Skeletal muscle satellite cell (primary cell): ENCODE results near the gene DDR1.

Source experiments
- H3K27me3 ChIP-seq: 2 replicates; pipeline ENCODE4 v1.7.0; 2013; ENCODE audit warnings: low read length; ENCODE audit not compliant: control insufficient read depth, insufficient read depth
- H3K36me3 ChIP-seq: 2 replicates; pipeline ENCODE4 v1.7.0; 2013; ENCODE audit warnings: mild to moderate bottlenecking, control low read depth, low read length; ENCODE audit not compliant: insufficient read depth
- H3K4me1 ChIP-seq: 2 replicates; pipeline ENCODE4 v1.7.0; 2013; ENCODE audit warnings: low read length; ENCODE audit not compliant: control insufficient read depth, insufficient read depth
- H3K4me2 ChIP-seq: 2 replicates; pipeline ENCODE4 v1.7.0; 2013; ENCODE audit warnings: mild to moderate bottlenecking, low read length
- H3K4me3 ChIP-seq: 2 replicates; pipeline ENCODE4 v1.7.0; 2013; ENCODE audit warnings: low read length
- H3K9ac ChIP-seq: 2 replicates; pipeline ENCODE4 v1.7.0; 2013; ENCODE audit warnings: mild to moderate bottlenecking, low read depth, low read length, moderate library complexity
- H3K9me3 ChIP-seq: replicated peaks from 2 replicates; pipeline ENCODE4 v1.7.0; 2013; ENCODE audit warnings: mild to moderate bottlenecking, control low read depth, low read length

The DDR1 gene

GRCh38 chr6:30891450-30891723, 7.1 kb downstream of the DDR1 start:
- Histone ChIP-seq H3K9me3 (no peaks in the 10 kb centered on the region), H3K4me1 (peaks cover 16% of the 10 kb centered on the region), H3K9ac (no peak overlapping the region), H3K36me3 (peaks cover 20% of the 10 kb centered on the region), H3K4me2 (no peak overlapping the region), H3K27me3 (no peaks in the 10 kb centered on the region), H3K4me3 (no peak overlapping the region)

- H3K36me3 ChIP-seq: peaks cover 23% of the 10 kb centered on the region
- H3K4me3 ChIP-seq: no peak overlapping the region
- no peak overlapping the region for H3K9ac ChIP-seq
- H3K9me3 ChIP-seq: no peaks in the 10 kb centered on the region
- no peaks in the 10 kb centered on the region for H3K27me3 ChIP-seq
- H3K4me2 ChIP-seq: no peak overlapping the region
- H3K4me1 ChIP-seq: peaks cover 14% of the 10 kb centered on the region
Measured at GRCh38 chr6:30891816-30892538, 7.7 kb downstream of the DDR1 start.

- Histone ChIP-seq H3K9ac (no peak overlapping the region), H3K4me2 (no peak overlapping the region), H3K4me3 (no peak overlapping the region), H3K9me3 (no peaks in the 10 kb centered on the region), H3K36me3 (peaks cover 32% of the 10 kb centered on the region), H3K27me3 (no peaks in the 10 kb centered on the region), H3K4me1 (peaks cover 9% of the 10 kb centered on the region)
Measured at GRCh38 chr6:30893001-30893591, 8.8 kb downstream of the DDR1 start.

DNA sequence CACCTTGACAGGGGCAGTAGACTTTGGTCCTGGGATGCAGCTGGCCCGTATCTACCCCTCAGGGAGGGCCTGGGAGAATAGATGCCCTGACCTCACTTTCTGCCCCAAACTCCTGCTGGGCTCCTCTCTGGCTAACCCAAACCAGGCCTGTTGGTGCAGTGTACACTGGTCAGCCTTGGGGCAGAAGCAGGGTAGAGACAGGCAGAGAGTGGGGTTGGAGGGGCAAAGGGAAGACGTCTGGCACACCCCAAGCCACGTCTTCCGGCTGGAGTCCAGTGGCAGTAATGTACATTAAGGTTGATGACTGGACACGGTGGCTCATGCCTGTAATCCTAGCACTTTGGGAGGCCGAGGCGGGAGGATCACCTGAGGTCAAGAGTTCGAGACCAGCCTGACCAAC, 9.3 kb downstream of the DDR1 start:
- H3K9me3 ChIP-seq: no peaks in the 10 kb centered on the region
- no peak overlapping the region for H3K4me3 ChIP-seq
- peaks cover 34% of the 10 kb centered on the region for H3K36me3 ChIP-seq
- H3K4me1 ChIP-seq: peaks cover 3% of the 10 kb centered on the region
- H3K4me2 ChIP-seq: no peak overlapping the region
- no peak overlapping the region for H3K9ac ChIP-seq
- no peaks in the 10 kb centered on the region for H3K27me3 ChIP-seq

DNA sequence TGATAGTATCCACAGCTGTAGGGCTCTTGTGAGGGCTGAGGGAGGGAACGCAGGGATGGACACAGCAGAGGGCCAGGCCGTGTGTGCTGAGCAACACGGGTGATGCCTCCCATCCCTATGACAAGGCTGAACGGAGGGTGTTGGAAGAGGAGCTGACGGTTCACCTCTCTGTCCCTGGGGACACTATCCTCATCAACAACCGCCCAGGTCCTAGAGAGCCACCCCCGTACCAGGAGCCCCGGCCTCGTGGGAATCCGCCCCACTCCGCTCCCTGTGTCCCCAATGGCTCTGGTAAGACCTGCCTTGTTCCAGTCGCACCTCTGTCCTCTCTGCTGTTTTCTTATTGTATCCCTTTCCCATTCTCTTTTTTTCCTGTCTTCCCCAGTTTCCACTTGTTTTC, 10.1 kb downstream of the DDR1 start:
- H3K27me3 ChIP-seq: no peaks in the 10 kb centered on the region
- H3K4me2 ChIP-seq: no peak overlapping the region
- no peak overlapping the region for H3K9ac ChIP-seq
- H3K4me3 ChIP-seq: no peak overlapping the region
- H3K4me1 ChIP-seq: no peaks in the 10 kb centered on the region
- H3K9me3 ChIP-seq: no peaks in the 10 kb centered on the region
- H3K36me3 ChIP-seq: peaks cover 34% of the 10 kb centered on the region

DNA sequence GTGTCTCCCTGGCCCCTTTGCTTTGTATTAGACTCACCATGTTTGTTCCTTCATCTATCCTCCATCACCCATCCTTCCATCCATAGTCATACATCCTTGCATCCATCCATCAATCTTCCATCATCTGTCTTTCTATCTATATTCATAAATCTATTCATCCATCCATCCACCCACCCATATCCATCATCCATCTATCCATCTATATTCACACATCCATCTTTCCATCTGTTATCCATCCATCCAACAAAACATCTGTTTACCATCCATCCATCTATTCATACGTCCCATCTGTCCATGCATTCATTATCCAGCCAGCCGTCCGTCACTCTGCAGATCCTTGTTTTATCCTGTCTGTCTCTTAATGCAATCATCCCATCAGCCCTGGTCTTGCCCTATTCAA, 10.6 kb downstream of the DDR1 start:
- Histone ChIP-seq H3K4me1 (no peaks in the 10 kb centered on the region), H3K4me2 (no peak overlapping the region), H3K9ac (no peak overlapping the region), H3K27me3 (no peaks in the 10 kb centered on the region), H3K9me3 (no peaks in the 10 kb centered on the region), H3K4me3 (no peak overlapping the region), H3K36me3 (peaks cover 34% of the 10 kb centered on the region)

DNA sequence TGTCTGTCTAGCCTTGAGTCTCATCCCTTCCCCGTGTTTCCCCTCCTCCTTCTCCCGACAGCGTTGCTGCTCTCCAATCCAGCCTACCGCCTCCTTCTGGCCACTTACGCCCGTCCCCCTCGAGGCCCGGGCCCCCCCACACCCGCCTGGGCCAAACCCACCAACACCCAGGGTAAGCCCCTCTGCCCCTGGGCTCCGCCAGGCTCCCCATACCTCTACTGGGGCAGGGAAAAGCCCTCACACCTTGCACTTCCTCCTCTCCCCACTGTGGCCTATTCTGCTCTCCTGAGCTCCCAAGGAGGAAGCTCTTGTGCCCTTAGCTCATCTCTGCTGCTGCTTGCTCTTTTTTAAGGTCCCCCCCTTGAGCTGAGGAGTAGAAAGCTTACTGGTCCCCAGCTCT, 11.0 kb downstream of the DDR1 start:
- Histone ChIP-seq H3K9ac (no peak overlapping the region), H3K9me3 (no peaks in the 10 kb centered on the region), H3K4me1 (no peaks in the 10 kb centered on the region), H3K27me3 (no peaks in the 10 kb centered on the region), H3K4me2 (no peak overlapping the region), H3K36me3 (peaks cover 34% of the 10 kb centered on the region), H3K4me3 (no peak overlapping the region)

DNA sequence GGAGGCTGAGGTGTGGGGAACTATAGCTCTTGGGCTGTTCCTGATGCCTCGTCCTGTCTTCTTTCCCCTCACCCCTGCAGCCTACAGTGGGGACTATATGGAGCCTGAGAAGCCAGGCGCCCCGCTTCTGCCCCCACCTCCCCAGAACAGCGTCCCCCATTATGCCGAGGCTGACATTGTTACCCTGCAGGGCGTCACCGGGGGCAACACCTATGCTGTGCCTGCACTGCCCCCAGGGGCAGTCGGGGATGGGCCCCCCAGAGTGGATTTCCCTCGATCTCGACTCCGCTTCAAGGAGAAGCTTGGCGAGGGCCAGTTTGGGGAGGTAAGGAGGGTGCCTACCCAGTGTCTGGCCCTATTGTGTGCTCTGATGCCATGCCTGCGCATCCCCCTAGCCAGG, 12.2 kb downstream of the DDR1 start:
- Histone ChIP-seq H3K9me3 (no peaks in the 10 kb centered on the region), H3K36me3 (peaks cover 31% of the 10 kb centered on the region), H3K4me1 (no peaks in the 10 kb centered on the region), H3K27me3 (no peaks in the 10 kb centered on the region), H3K4me2 (no peak overlapping the region), H3K9ac (no peak overlapping the region), H3K4me3 (no peak overlapping the region)

DNA sequence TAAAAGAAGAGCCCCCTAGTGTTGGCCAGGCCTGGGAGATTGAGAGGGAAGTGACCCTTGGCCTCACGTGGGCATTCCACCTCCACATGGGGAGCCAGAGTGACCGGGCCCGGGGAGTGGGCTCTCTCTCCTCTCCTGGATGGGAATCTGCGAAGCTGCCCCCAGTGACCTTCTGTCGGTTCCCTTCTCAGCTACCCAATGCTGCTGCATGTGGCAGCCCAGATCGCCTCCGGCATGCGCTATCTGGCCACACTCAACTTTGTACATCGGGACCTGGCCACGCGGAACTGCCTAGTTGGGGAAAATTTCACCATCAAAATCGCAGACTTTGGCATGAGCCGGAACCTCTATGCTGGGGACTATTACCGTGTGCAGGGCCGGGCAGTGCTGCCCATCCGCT, 13.6 kb downstream of the DDR1 start:
- Histone ChIP-seq H3K4me1 (no peaks in the 10 kb centered on the region), H3K4me2 (no peak overlapping the region), H3K36me3 (peaks cover 25% of the 10 kb centered on the region), H3K4me3 (no peak overlapping the region), H3K27me3 (no peaks in the 10 kb centered on the region), H3K9ac (no peak overlapping the region), H3K9me3 (no peaks in the 10 kb centered on the region)

DNA sequence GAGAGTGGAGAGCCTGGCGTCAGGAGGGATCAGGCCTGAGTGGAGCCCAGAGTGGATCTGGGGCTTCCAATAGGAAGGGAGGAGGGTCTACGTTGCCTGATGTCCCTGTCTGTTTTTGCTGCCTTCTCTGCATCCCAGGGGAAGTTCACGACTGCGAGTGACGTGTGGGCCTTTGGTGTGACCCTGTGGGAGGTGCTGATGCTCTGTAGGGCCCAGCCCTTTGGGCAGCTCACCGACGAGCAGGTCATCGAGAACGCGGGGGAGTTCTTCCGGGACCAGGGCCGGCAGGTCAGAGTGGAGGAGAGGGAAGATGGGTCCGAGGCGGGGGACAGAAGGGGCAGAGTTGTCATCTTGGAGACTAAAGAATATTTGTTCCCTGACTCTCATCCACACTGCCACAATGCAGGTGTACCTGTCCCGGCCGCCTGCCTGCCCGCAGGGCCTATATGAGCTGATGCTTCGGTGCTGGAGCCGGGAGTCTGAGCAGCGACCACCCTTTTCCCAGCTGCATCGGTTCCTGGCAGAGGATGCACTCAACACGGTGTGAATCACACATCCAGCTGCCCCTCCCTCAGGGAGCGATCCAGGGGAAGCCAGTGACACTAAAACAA, 14.5 kb downstream of the DDR1 start:
- no peak overlapping the region for H3K9ac ChIP-seq
- no peaks in the 10 kb centered on the region for H3K4me1 ChIP-seq
- no peak overlapping the region for H3K4me3 ChIP-seq
- no peaks in the 10 kb centered on the region for H3K9me3 ChIP-seq
- no peaks in the 10 kb centered on the region for H3K27me3 ChIP-seq
- H3K4me2 ChIP-seq: no peak overlapping the region
- H3K36me3 ChIP-seq: peaks cover 21% of the 10 kb centered on the region

- peaks cover 14% of the 10 kb centered on the region for H3K36me3 ChIP-seq
- H3K27me3 ChIP-seq: no peaks in the 10 kb centered on the region
Measured at GRCh38 chr6:30900863-30901417, 16.6 kb downstream of the DDR1 start.

GRCh38 chr6:30901436-30901835, 17.1 kb downstream of the DDR1 start:
- Histone ChIP-seq H3K9me3 (no peaks in the 10 kb centered on the region), H3K4me3 (no peak overlapping the region), H3K9ac (no peak overlapping the region), H3K4me1 (no peaks in the 10 kb centered on the region), H3K27me3 (no peaks in the 10 kb centered on the region), H3K36me3 (peaks cover 14% of the 10 kb centered on the region), H3K4me2 (no peak overlapping the region)

More at GRCh38 chr6:30900863-30901417, 16.6 kb downstream of the DDR1 start:
- Histone ChIP-seq H3K9ac (no peak overlapping the region), H3K4me3 (no peak overlapping the region), H3K4me2 (no peak overlapping the region), H3K9me3 (no peaks in the 10 kb centered on the region), H3K4me1 (no peaks in the 10 kb centered on the region)
